IMR-90 (cell line): ENCODE measurements around the gene CFAP61. TPM values are rescaled to one million over a fixed set of nuclear protein-coding genes. Genes with fewer than 3 reads are reported as not detected.

ENCODE experiments used
- ATAC-seq: fragments of 200-7000 bp; cut with Tn5 transposase; 2 replicates; pipeline ENCODE4 v1.9.1; 2020; ENCODE audit warnings: low read depth, mild to moderate bottlenecking, moderate library complexity
- BruUV-seq: library from RNA; stranded (reverse); fragments of 400-500 nt; replicated peaks from 2 replicates; lab custom pipeline; 2021; lab: Mats Ljungman, UMichigan
- CTCF ChIA-PET: fragments of 300-600 bp; formaldehyde crosslinking; extraction: SDS; loops from one replicate; lab custom pipeline; 2021; ENCODE audit warnings: antibody characterized with exemption; lab: Yijun Ruan, JAX
- POLR2A ChIA-PET: fragments of 300-600 bp; sonication (Branson Sonifier 250); formaldehyde crosslinking; loops from one replicate; lab custom pipeline; 2022; ENCODE audit warnings: antibody characterized with exemption; ENCODE audit not compliant: unreplicated experiment; lab: Charles Lee
- DNase-seq: peaks from one replicate; pipeline ENCODE4 v3.0.0; 2013
- H2AFZ ChIP-seq: replicated peaks from 2 replicates; pipeline ENCODE3; 2013; ENCODE audit warnings: low read length, mild to moderate bottlenecking; ENCODE audit not compliant: poor library complexity
- H2AK5ac ChIP-seq: 2 replicates; pipeline ENCODE4 v1.6.1; 2013; ENCODE audit warnings: low read depth, low read length, inconsistent platforms
- H2AK9ac ChIP-seq: replicated peaks from 2 replicates; pipeline ENCODE3; 2013; ENCODE audit warnings: mild to moderate bottlenecking, low read depth, low read length, moderate library complexity; ENCODE audit not compliant: poor library complexity
- H2BK120ac ChIP-seq: 2 replicates; pipeline ENCODE4 v1.6.1; 2013; ENCODE audit warnings: low read depth, low read length, inconsistent platforms
- H2BK15ac ChIP-seq: 3 replicates; pipeline ENCODE4 v1.6.1; 2013; ENCODE audit warnings: low read depth, low read length, inconsistent platforms
- H2BK20ac ChIP-seq: 2 replicates; pipeline ENCODE4 v1.6.1; 2013; ENCODE audit warnings: low read depth, mild to moderate bottlenecking, inconsistent platforms, low read length, moderate library complexity
- H2BK5ac ChIP-seq: 2 replicates; pipeline ENCODE4 v1.6.1; 2013; ENCODE audit warnings: mild to moderate bottlenecking, low read depth, low read length, inconsistent platforms; ENCODE audit not compliant: poor library complexity, severe bottlenecking
- H3K14ac ChIP-seq: replicated peaks from 2 replicates; pipeline ENCODE4 v1.6.1; 2013; ENCODE audit warnings: low read depth, low read length, inconsistent platforms
- H3K18ac ChIP-seq: 2 replicates; pipeline ENCODE4 v1.6.1; 2013; ENCODE audit warnings: low read depth, low read length, control low read depth
- H3K23ac ChIP-seq: 2 replicates; pipeline ENCODE4 v1.6.1; 2013; ENCODE audit warnings: low read depth, low read length, inconsistent platforms
- H3K27ac ChIP-seq: 2 replicates; pipeline ENCODE4 v1.5.1; 2013; ENCODE audit warnings: mild to moderate bottlenecking, control low read depth, low read length; ENCODE audit not compliant: insufficient read depth
- H3K27me3 ChIP-seq: 2 replicates; pipeline ENCODE4 v1.6.1; 2013; ENCODE audit warnings: low read length; ENCODE audit not compliant: control insufficient read depth, insufficient read depth
- H3K36me3 ChIP-seq: 2 replicates; pipeline ENCODE4 v1.6.1; 2013; ENCODE audit warnings: low read length, mixed read lengths; ENCODE audit not compliant: control insufficient read depth, insufficient read depth
- H3K4ac ChIP-seq: 2 replicates; pipeline ENCODE4 v1.6.1; 2013; ENCODE audit warnings: low read depth, low read length, inconsistent platforms
- H3K4me1 ChIP-seq: 2 replicates; pipeline ENCODE4 v1.6.1; 2013; ENCODE audit warnings: low read length, mixed read lengths; ENCODE audit not compliant: control insufficient read depth, insufficient read depth
- H3K4me2 ChIP-seq: 2 replicates; pipeline ENCODE4 v1.6.1; 2013; ENCODE audit warnings: low read depth, mild to moderate bottlenecking, control low read depth, low read length, moderate library complexity
- H3K4me3 ChIP-seq: 2 replicates; pipeline ENCODE4 v1.5.1; 2013; ENCODE audit warnings: low read depth, mild to moderate bottlenecking, control low read depth, low read length, moderate library complexity; ENCODE audit not compliant: insufficient read depth
- H3K56ac ChIP-seq: 2 replicates; pipeline ENCODE4 v1.6.1; 2013; ENCODE audit warnings: low read length, inconsistent platforms; ENCODE audit not compliant: insufficient read depth; ENCODE audit errors: extremely low read depth
- H3K79me1 ChIP-seq, 2 experiments: 2 replicates each; pipeline ENCODE4 v1.6.1; 2013; ENCODE audit warnings: low read length in 2 of 2, inconsistent platforms in 1 of 2, low read depth in 1 of 2
- H3K9ac ChIP-seq: 2 replicates; pipeline ENCODE4 v1.6.1; 2013; ENCODE audit warnings: low read depth, low read length, control low read depth
- H3K9me1 ChIP-seq: 2 replicates; pipeline ENCODE4 v1.6.1; 2013; ENCODE audit warnings: low read length, inconsistent platforms; ENCODE audit not compliant: insufficient read depth
- H3K9me3 ChIP-seq: 2 replicates; pipeline ENCODE4 v1.6.1; 2013; ENCODE audit warnings: low read length; ENCODE audit not compliant: control insufficient read depth, insufficient read depth
- H4K20me1 ChIP-seq: 2 replicates; pipeline ENCODE4 v1.6.1; 2013; ENCODE audit warnings: low read length, inconsistent platforms; ENCODE audit not compliant: insufficient read depth
- H4K5ac ChIP-seq: 2 replicates; pipeline ENCODE4 v1.6.1; 2013; ENCODE audit warnings: mild to moderate bottlenecking, low read depth, low read length, control low read depth
- H4K8ac ChIP-seq, 2 experiments: 2 replicates each; pipeline ENCODE4 v1.6.1; 2013; ENCODE audit warnings: low read depth in 2 of 2, low read length in 2 of 2, control low read depth in 1 of 2, inconsistent platforms in 1 of 2
- H4K91ac ChIP-seq: 2 replicates; pipeline ENCODE4 v1.6.1; 2013; ENCODE audit warnings: low read depth, low read length, inconsistent platforms; ENCODE audit not compliant: insufficient read depth
- BHLHE40 ChIP-seq: fragments of 150-350 bp; IDR thresholded peaks from 2 replicates; pipeline ENCODE4 v1.6.1; 2016; ENCODE audit warnings: mild to moderate bottlenecking, low read depth, low read length
- CEBPB ChIP-seq: IDR thresholded peaks from 2 replicates; pipeline ENCODE4 v1.6.1; 2012; ENCODE audit warnings: low read depth, low read length, improper control_type of control experiment
- CHD1 ChIP-seq: IDR thresholded peaks from 2 replicates; pipeline ENCODE4 v1.6.1; 2012; ENCODE audit warnings: low read depth, low read length, improper control_type of control experiment
- CTCF ChIP-seq: conservative IDR thresholded peaks from 2 replicates; pipeline ENCODE4 v1.5.1; 2012; ENCODE audit warnings: mild to moderate bottlenecking, low read depth, low read length, improper control_type of control experiment
- FOS ChIP-seq: fragments of 150-350 bp; IDR thresholded peaks from 2 replicates; pipeline ENCODE4 v1.6.1; 2016; ENCODE audit warnings: low read depth, low read length
- MAFK ChIP-seq: IDR thresholded peaks from 2 replicates; pipeline ENCODE4 v1.6.1; 2012; ENCODE audit warnings: low read depth, low read length, improper control_type of control experiment
- MAZ ChIP-seq: IDR thresholded peaks from 2 replicates; pipeline ENCODE4 v1.6.1; 2012; ENCODE audit warnings: low read depth, mild to moderate bottlenecking, low read length, improper control_type of control experiment, moderate library complexity, borderline replicate concordance
- MXI1 ChIP-seq: IDR thresholded peaks from 2 replicates; pipeline ENCODE4 v1.6.1; 2012; ENCODE audit warnings: low read depth, mild to moderate bottlenecking, low read length, moderate library complexity, borderline replicate concordance
- NFE2L2 ChIP-seq: fragments of 150-350 bp; IDR thresholded peaks from 2 replicates; pipeline ENCODE4 v1.6.1; 2016; ENCODE audit warnings: low read depth, mild to moderate bottlenecking, low read length
- POLR2A ChIP-seq: IDR thresholded peaks from 2 replicates; pipeline ENCODE4 v1.6.1; 2012; ENCODE audit warnings: mild to moderate bottlenecking, low read depth, low read length
- RAD21 ChIP-seq: IDR thresholded peaks from 2 replicates; pipeline ENCODE4 v1.6.1; 2012; ENCODE audit warnings: low read length, improper control_type of control experiment
- RCOR1 ChIP-seq: IDR thresholded peaks from 2 replicates; pipeline ENCODE4 v1.6.1; 2012; ENCODE audit warnings: mild to moderate bottlenecking, low read length, improper control_type of control experiment; ENCODE audit not compliant: insufficient replicate concordance
- RFX5 ChIP-seq: IDR thresholded peaks from 2 replicates; pipeline ENCODE4 v1.8.0; 2012; ENCODE audit warnings: low read depth, mild to moderate bottlenecking, low read length, moderate library complexity
- SMC3 ChIP-seq: fragments of 150-350 bp; IDR thresholded peaks from 2 replicates; pipeline ENCODE4 v1.6.1; 2016; ENCODE audit warnings: low read depth, mild to moderate bottlenecking, antibody characterized with exemption, low read length, moderate library complexity
- USF2 ChIP-seq: fragments of 150-350 bp; IDR thresholded peaks from 2 replicates; pipeline ENCODE4 v1.6.1; 2017; ENCODE audit warnings: mild to moderate bottlenecking, antibody characterized with exemption, low read length, low read depth
- WGBS, 2 experiments: methylation state at CpG; one replicate each; pipeline versions ENCODE4 v1.1.5 to v1.1.7; 2013; ENCODE audit warnings: missing lambda C conversion rate in 2 of 2; ENCODE audit not compliant: insufficient read length in 1 of 2; ENCODE audit errors: extremely low coverage in 2 of 2; 5-methylcytosine and 5-hydroxymethylcytosine counted together
- dilution Hi-C: fragments of 300-500 bp; cut with HindIII; formaldehyde crosslinking; loops from one replicate; pipeline ENCODE4 v1.14.3; 2018; ENCODE audit warnings: low sequenced_read_pairs; ENCODE audit not compliant: unreplicated experiment
- in situ Hi-C: fragments of 300-500 bp; cut with MboI; formaldehyde crosslinking; loops from 3 replicates; pipeline ENCODE4 v1.14.3; 2019; ENCODE audit warnings: low sequenced_read_pairs, inconsistent platforms, mixed read lengths
- intact Hi-C: fragments of 100-400 bp; cut with micrococcal nuclease; formaldehyde crosslinking; loops from 2 replicates; pipeline ENCODE4 v1.10.0; 2022
- polyA plus RNA-seq, 3 experiments: library from polyadenylated mRNA; depleted of rRNA; stranded (reverse); fragments of >200 nt; gene quantifications; 2 replicates each; pipeline ENCODE4 v1.2.3, GENCODE V29; 2012; ENCODE audit warnings: low replicate concordance in 1 of 3
- total RNA-seq: library from RNA; depleted of rRNA; stranded (reverse); fragments of >200 nt; gene quantifications from 2 replicates; pipeline ENCODE4 v1.2.3, GENCODE V29; 2012

Gene CFAP61
- total and polyA plus RNA-seq, 2 of the 4 experiments (the other 2 are of a cell fraction), result 0.07 TPM; not detected in 1

GRCh38 chr20:20226554-20226953 lies 174.2 kb downstream of the CFAP61 start:
- dilution Hi-C loops, result no loop called here
- in situ Hi-C loops, result loop anchor here (25.0 kb wide), 1 partner anchor 539 kb away; no protein-coding TSS in a partner anchor
- Histone ChIP-seq H3K9me3 (no peaks in the 10 kb centered on the region), H4K20me1 (no peaks in the 10 kb centered on the region), H3K18ac (no peak overlapping the region), H3K4me3 (no peak overlapping the region), H3K4ac (no peak overlapping the region), H2BK15ac (no peak overlapping the region), H3K27ac (no peak overlapping the region), H2BK5ac (no peak overlapping the region), H2AFZ (no peak overlapping the region), H2AK9ac (no peak overlapping the region), H4K5ac (no peak overlapping the region), H3K56ac (no peak overlapping the region), H3K4me1 (no peaks in the 10 kb centered on the region), H2BK20ac (no peak overlapping the region), H3K27me3 (peaks cover under 1% of the 10 kb centered on the region), H2AK5ac (no peak overlapping the region), H3K9me1 (no peaks in the 10 kb centered on the region), H3K36me3 (no peaks in the 10 kb centered on the region), H3K79me1 (no peaks in the 10 kb centered on the region), H3K4me2 (no peak overlapping the region), H3K14ac (no peak overlapping the region), H4K8ac (no peak overlapping the region), H4K91ac (no peak overlapping the region), H3K23ac (no peak overlapping the region), H3K9ac (no peak overlapping the region), H2BK120ac (no peak overlapping the region)
- WGBS, 2 experiments, result 31% methylated on average over 2 of the region's 6 CpGs; no CpG with 5 or more reads in 1 of the 2 experiments
- intact Hi-C loops, result no loop called here
- TF ChIP-seq CHD1, result no peak
- no peak for TF ChIP-seq FOS
- TF ChIP-seq MAZ, result no peak
- TF ChIP-seq RFX5, result no peak
- no peak for TF ChIP-seq POLR2A
- no peak for TF ChIP-seq CTCF
- TF ChIP-seq USF2, result no peak
- no peak for TF ChIP-seq NFE2L2
- TF ChIP-seq RAD21, result no peak
- TF ChIP-seq SMC3, result no peak
- no peak for TF ChIP-seq MXI1
- TF ChIP-seq MAFK, result no peak
- TF ChIP-seq RCOR1, result no peak
- no peak for TF ChIP-seq CEBPB
- TF ChIP-seq BHLHE40, result no peak
- BruUV-seq, result no TSS peak
- CTCF ChIA-PET, result no interaction called here
- ATAC-seq (no peak), DNase-seq (no peak)
- POLR2A ChIA-PET, result no interaction called here
